Type B pancreatic cell (in vitro differentiated cells): Measurements from ENCODE around the gene MEGF8. TPM values are rescaled to one million over a fixed set of nuclear protein-coding genes. Genes with fewer than 3 reads are reported as not detected.

Source experiments
- DNase-seq: peaks from one replicate; pipeline ENCODE4 v3.0.0; 2021; ENCODE audit warnings: mixed read lengths; ENCODE audit not compliant: unreplicated experiment; ENCODE audit errors: extremely low spot score
- H3K27ac Mint-ChIP-seq: 2 replicates; pipeline ENCODE4 v1.8.0; 2021; ENCODE audit warnings: mild to moderate bottlenecking, mixed read lengths
- H3K27me3 Mint-ChIP-seq: 2 replicates; pipeline ENCODE4 v1.8.0; 2021; ENCODE audit warnings: mixed read lengths
- H3K36me3 Mint-ChIP-seq: 2 replicates; pipeline ENCODE4 v1.8.0; 2021; ENCODE audit warnings: mixed read lengths
- H3K4me1 Mint-ChIP-seq: one replicate; pipeline ENCODE4 v1.8.0; 2021; ENCODE audit warnings: mixed read lengths; ENCODE audit not compliant: unreplicated experiment
- H3K4me3 Mint-ChIP-seq: 2 replicates; pipeline ENCODE4 v1.8.0; 2021; ENCODE audit warnings: mild to moderate bottlenecking, mixed read lengths
- H3K9me3 Mint-ChIP-seq: 2 replicates; pipeline ENCODE4 v1.8.0; 2021; ENCODE audit warnings: mixed read lengths
- CTCF ChIP-seq: fragments of 200-600 bp; sonication (generic); conservative IDR thresholded peaks from 2 replicates; pipeline ENCODE4 v1.5.0; 2021; ENCODE audit warnings: antibody characterized with exemption, mild to moderate bottlenecking
- total RNA-seq: library from RNA; stranded (reverse); gene quantifications from 2 replicates; pipeline ENCODE4 v1.2.1, GENCODE V29; 2021; ENCODE audit warnings: low replicate concordance

MEGF8 gene
- total RNA-seq, 1 donor from 2014 or later, result 49.5 TPM

- Mint-ChIP-seq H3K27ac (no peak overlapping the region), H3K27me3 (no peaks in the 10 kb centered on the region), H3K4me3 (no peak overlapping the region), H3K4me1 (no peaks in the 10 kb centered on the region), H3K36me3 (peaks cover 9% of the 10 kb centered on the region), H3K9me3 (no peaks in the 10 kb centered on the region)
- DNase-seq, result no peak
- no peak for TF ChIP-seq CTCF
These were observed 25.8 kb downstream of the MEGF8 start for GRCh38 chr19:42351079-42351735.

DNA sequence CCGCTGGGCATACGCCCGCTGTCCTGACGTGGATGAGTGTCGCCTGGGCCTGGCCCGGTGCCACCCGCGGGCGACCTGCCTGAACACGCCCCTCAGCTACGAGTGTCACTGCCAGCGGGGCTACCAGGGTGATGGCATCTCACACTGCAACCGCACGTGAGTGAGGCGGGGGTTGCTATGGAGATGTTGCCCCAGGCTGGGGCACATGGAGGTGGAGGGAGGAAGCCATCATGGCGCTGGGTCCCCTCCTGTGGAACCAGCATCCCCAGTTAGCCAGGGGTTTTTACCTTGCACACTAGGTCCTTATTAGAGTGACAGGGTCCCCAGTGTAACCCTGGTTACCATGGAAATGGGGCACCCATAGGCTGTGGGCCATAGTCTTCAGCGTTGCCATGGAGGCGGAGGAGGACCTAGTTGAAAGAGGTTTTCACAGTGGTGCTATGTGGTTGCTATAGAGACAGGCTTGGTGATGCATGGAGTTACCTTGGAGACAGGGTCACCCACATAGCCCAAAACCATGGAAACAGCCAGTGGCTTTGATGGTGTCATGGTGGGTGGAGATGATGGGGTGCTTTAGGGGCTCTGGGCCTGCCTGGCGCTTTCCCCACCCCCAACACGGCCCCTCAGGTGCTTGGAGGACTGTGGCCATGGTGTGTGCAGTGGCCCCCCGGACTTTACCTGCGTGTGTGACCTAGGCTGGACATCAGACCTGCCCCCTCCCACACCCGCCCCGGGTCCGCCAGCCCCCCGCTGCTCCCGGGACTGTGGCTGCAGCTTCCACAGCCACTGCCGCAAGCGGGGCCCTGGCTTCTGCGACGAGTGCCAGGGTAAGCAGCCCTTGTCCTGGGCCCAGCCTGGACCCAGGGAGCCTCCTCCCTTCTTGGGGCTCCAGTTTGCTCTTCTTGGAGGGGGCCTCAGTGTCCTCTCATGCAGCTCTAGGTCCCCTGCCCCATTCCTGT lies 27.1 kb downstream of the MEGF8 start:
- TF ChIP-seq CTCF, result no peak
- DNase-seq, result no peak
- Mint-ChIP-seq H3K4me3 (no peak overlapping the region), H3K4me1 (no peaks in the 10 kb centered on the region), H3K27ac (no peak overlapping the region), H3K27me3 (no peaks in the 10 kb centered on the region), H3K36me3 (peaks cover 7% of the 10 kb centered on the region), H3K9me3 (no peaks in the 10 kb centered on the region)

GRCh38 chr19:42353341-42354015 lies 28.0 kb downstream of the MEGF8 start:
- H3K4me1 Mint-ChIP-seq, result no peaks in the 10 kb centered on the region
- no peak overlapping the region for H3K27ac Mint-ChIP-seq
- H3K36me3 Mint-ChIP-seq, result peaks cover 10% of the 10 kb centered on the region
- H3K27me3 Mint-ChIP-seq, result no peaks in the 10 kb centered on the region
- H3K9me3 Mint-ChIP-seq, result no peaks in the 10 kb centered on the region
- TF ChIP-seq CTCF, result no peak
- no peak for DNase-seq
- no peak overlapping the region for H3K4me3 Mint-ChIP-seq

DNA sequence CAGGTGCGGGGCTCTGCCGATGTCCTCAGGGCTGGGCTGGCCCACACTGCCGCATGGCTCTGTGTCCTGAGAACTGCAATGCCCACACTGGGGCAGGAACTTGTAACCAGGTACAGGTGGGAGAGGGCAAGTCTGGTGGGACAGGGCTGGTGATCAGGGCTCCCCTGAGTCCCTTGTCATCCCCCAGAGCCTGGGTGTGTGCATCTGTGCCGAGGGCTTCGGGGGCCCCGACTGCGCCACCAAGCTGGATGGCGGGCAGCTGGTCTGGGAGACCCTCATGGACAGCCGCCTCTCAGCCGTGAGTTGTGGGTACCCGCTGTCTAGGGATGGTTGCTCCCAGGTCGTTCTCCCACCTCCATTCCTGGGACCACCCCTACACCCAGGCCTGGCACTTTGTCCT lies 30.5 kb downstream of the MEGF8 start:
- Mint-ChIP-seq H3K4me1 (no peaks in the 10 kb centered on the region), H3K27ac (no peak overlapping the region), H3K4me3 (no peak overlapping the region), H3K27me3 (no peaks in the 10 kb centered on the region), H3K36me3 (peaks cover 10% of the 10 kb centered on the region), H3K9me3 (no peaks in the 10 kb centered on the region)
- TF ChIP-seq CTCF, result no peak
- DNase-seq, result no peak

DNA sequence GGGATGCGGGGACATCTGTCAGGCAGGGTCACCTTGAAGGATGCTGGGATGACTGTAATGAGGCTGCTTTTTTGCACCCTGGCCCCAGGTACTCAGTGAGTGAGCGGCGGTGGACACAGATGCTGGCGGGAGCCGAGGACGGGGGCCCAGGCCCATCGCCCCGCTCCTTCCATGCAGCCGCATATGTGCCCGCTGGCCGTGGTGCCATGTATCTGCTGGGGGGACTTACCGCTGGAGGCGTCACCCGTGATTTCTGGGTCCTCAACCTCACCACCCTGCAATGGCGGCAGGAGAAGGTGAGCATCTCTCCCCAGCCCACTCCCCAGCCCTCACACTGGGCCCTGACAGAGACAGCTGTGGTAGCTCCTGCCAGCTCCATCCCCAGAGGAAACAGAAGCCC lies 31.3 kb downstream of the MEGF8 start:
- Mint-ChIP-seq H3K9me3 (no peaks in the 10 kb centered on the region), H3K36me3 (peaks cover 15% of the 10 kb centered on the region), H3K4me3 (no peak overlapping the region), H3K4me1 (no peaks in the 10 kb centered on the region), H3K27ac (no peak overlapping the region), H3K27me3 (no peaks in the 10 kb centered on the region)
- DNase-seq, result no peak
- TF ChIP-seq CTCF, result no peak
